MG63 (cell line): Measurements from ENCODE around the gene CCDC12. TPM values are rescaled to one million over a fixed set of nuclear protein-coding genes. Genes with fewer than 3 reads are reported as not detected.
"Not testable (repeated sequence)": the region's sequence is repeated elsewhere in the genome, so short reads cannot be mapped to it uniquely, and the experiment has no call there.

Experiments
- DNase-seq: peaks from one replicate; pipeline ENCODE4 v3.0.0-alpha.2; 2020
- H3K27me3 ChIP-seq: fragments of 250-450 bp; sonication (Bioruptor Pico); 2 replicates; pipeline ENCODE4 v1.5.1; 2020; ENCODE audit warnings: mild to moderate bottlenecking, moderate library complexity
- H3K36me3 ChIP-seq: fragments of 250-450 bp; sonication (Bioruptor Pico); 2 replicates; pipeline ENCODE4 v1.5.1; 2020; ENCODE audit warnings: mild to moderate bottlenecking, moderate library complexity
- H3K4me3 ChIP-seq: fragments of 250-450 bp; sonication (Bioruptor Pico); 2 replicates; pipeline ENCODE4 v1.5.1; 2020; ENCODE audit warnings: mild to moderate bottlenecking, moderate library complexity
- H3K9me3 ChIP-seq: fragments of 250-450 bp; sonication (Bioruptor Pico); 2 replicates; pipeline ENCODE4 v1.5.1; 2020; ENCODE audit warnings: mild to moderate bottlenecking, moderate library complexity
- total RNA-seq: library from RNA; depleted of rRNA; stranded (reverse); fragments of >200 nt; shearing (Covaris generic); gene quantifications from 2 replicates; pipeline ENCODE4 v1.2.3, GENCODE V29; 2014; ENCODE audit warnings: low replicate concordance

The CCDC12 gene
- total RNA-seq, 1 experiment from 2014 or later: 12.0 TPM

DNA sequence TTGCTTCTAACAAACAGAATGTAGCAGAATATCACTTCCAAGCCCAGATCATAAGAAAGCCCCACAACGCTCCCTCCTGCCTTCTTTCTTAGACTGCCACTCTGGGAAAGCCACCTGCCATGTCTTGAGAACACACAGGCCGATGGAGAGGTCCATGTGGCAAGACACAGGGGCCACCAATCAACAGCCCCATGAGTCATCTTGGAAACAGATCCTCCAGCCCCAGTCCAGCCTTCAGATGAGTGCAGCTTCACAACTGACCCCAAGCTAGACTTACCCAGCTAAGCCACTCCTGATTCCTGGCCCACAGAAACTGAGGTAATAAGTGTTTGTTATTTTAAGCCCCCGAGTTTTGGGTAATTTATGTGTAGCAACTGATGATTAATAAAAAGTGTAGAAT lies 59.3 kb downstream of the CCDC12 start:
- H3K4me3 ChIP-seq: no peak overlapping the region
- H3K36me3 ChIP-seq: peaks cover 38% of the 10 kb centered on the region
- H3K27me3 ChIP-seq: no peaks in the 10 kb centered on the region
- no peak for DNase-seq
- peaks cover 2% of the 10 kb centered on the region; the same call in 1 of the 2 replicates for H3K9me3 ChIP-seq

DNA sequence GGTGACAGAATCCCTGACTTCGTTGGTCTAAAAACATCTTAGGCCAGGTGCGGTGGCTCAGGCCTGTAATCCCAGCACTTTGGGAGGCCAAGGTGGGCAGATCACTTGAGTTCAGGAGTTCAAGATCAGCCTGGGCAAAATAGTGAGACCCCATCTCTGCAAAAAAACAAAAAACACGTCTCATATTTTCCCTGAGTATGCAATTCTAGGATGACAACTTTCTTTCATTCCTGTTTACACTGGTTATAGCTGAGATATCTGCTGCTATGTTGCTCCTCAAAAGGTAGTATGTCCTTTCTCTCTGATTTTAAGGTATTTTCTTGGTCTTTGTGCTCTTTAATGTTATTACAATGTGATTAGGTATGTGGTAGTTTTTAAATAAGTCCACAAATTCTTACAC lies 59.7 kb downstream of the CCDC12 start:
- no peak for DNase-seq
- H3K4me3 ChIP-seq: no peak overlapping the region
- H3K27me3 ChIP-seq: no peaks in the 10 kb centered on the region
- H3K36me3 ChIP-seq: peaks cover 38% of the 10 kb centered on the region
- H3K9me3 ChIP-seq: peaks cover 2% of the 10 kb centered on the region; the same call in 1 of the 2 replicates

DNA sequence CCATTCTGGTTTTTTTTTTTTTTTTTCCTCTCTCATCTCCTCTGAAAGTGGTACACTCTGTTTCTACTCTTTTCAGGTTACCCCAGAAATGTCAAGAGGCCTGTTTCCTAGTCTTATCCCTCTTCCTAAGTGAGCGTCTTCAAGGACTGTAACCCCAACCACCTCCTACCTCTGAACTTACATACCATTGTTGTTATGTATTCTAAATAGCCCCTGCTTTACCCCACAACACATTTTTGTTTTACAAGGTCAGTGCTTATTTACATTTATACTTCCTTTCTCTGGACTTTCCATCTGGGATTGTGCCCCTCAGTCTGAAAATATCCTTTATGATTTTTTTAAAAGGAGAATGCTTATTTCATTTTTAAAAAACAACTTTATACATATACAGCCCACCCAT lies 60.3 kb downstream of the CCDC12 start:
- Histone ChIP-seq H3K4me3 (no peak overlapping the region), H3K27me3 (no peaks in the 10 kb centered on the region), H3K36me3 (peaks cover 38% of the 10 kb centered on the region), H3K9me3 (peaks cover 2% of the 10 kb centered on the region; the same call in 1 of the 2 replicates)
- DNase-seq: no peak

DNA sequence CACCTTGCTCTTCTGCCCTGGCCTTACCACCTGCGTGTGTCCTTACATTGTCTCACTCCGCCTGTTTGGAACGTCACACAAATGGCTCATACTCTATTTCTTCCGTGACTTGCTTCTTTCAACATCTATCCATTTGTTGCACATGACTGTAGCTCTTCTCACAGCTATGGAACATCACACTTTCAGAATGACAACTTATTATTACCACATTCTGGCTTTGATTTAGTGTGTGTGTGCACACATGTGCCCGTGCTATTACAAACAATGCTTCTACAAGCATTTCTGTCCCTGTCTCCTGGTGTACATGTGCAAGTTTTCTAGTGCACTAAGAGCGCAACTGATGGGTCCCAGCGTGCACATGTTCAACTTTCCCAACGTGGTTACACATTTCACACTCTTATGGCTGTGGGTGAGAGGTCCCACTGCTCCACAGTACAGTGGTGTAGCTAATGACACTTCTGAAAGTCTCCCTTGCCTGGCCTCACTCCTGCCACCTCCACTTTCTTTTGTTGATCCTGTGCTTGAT lies 61.2 kb downstream of the CCDC12 start:
- H3K27me3 ChIP-seq: no peaks in the 10 kb centered on the region
- H3K9me3 ChIP-seq: peaks cover 2% of the 10 kb centered on the region; the same call in 1 of the 2 replicates
- peaks cover 31% of the 10 kb centered on the region for H3K36me3 ChIP-seq
- DNase-seq: no peak
- no peak overlapping the region for H3K4me3 ChIP-seq

DNA sequence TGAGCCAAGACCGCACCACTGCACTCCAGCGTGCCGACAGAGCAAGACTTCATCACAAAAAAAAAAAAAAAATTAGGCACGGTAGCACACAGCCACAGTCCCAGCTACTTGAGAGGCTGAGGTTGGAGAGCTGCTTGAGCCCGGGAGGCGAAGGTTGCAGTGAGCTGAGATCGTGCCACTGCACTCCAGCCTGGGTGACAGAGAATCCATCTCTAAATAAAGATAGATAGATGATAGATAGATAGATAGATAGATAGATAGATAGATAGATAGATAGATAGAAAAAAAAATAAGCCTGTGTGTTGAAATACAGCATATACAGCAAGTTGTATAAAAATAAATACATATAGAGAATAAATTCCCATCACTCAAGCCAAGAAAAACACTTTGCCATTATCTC lies 61.7 kb downstream of the CCDC12 start:
- H3K4me3 ChIP-seq: no peak overlapping the region
- no peaks in the 10 kb centered on the region for H3K27me3 ChIP-seq
- no peak for DNase-seq
- peaks cover 2% of the 10 kb centered on the region; the same call in 1 of the 2 replicates for H3K9me3 ChIP-seq
- H3K36me3 ChIP-seq: peaks cover 28% of the 10 kb centered on the region

DNA sequence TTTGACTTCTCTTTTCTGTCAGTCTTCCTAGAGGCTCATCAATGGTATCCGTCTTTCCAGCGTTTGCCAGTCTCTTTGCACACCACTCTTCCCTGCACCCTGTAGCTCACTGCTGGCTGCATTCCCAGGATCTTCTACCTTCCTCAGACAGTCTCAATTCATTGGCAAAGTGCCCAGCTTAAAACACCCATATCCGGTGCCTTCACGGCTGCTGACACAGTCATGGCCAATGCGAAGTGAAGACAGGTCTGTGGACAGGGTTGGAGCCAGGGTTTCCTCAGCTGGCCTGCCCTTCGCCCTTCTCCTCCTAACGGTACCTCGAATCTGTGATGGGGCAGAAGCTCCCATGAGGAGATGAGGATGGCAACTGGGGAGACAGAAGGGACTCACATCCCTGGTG lies 62.9 kb downstream of the CCDC12 start:
- Histone ChIP-seq H3K36me3 (peaks cover 16% of the 10 kb centered on the region), H3K4me3 (no peak overlapping the region), H3K9me3 (peaks cover 2% of the 10 kb centered on the region; the same call in 1 of the 2 replicates), H3K27me3 (no peaks in the 10 kb centered on the region)
- peak; percentile 39 for DNase-seq

DNA sequence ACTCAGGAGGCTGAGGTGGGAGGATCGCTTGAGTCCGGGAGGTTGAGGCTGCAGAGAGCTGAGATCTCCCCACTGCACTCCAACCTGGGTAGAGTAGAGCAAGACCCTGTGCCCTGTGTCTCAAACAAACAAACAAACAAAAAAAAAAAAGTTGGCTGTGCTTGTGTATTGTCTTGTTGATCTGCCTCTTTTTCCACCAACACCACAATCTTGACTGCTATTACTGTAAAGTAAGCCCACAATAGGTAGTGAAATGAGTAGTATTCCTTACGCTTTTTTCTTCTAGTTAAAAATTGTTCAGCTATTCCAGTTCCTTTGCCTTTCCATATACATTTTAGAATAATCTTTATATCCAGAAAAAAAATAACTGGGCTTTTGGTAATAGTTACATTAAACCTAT lies 63.6 kb downstream of the CCDC12 start:
- Histone ChIP-seq H3K27me3 (no peaks in the 10 kb centered on the region), H3K9me3 (peaks cover 2% of the 10 kb centered on the region; the same call in 1 of the 2 replicates)
- DNase-seq: no peak

DNA sequence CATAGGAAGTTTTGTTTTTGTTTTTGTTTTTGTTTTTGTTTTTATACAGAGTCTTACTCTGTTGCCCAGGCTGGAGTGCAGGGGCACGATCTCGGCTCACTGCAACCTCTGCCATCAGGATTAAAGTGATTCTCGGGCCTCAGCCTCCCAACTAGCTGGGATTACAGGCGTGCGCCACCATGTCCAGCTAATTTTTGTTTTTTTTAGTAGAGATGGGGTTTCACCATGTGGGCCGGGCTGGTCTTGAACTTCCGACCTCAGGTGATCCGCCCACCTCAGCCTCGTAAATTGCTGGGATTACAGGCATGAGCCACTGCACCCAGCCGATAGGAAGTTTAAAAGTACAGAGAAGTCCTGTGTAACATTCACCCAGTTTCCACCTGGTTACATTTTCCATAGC lies 65.6 kb downstream of the CCDC12 start:
- not testable (repeated sequence) for H3K27me3 ChIP-seq, H3K4me3 ChIP-seq, H3K36me3 ChIP-seq, H3K9me3 ChIP-seq, DNase-seq

More for the DNA sequence above, 63.6 kb downstream of the CCDC12 start:
- Histone ChIP-seq H3K36me3 (peaks cover 11% of the 10 kb centered on the region), H3K4me3 (no peak overlapping the region)

DNA sequence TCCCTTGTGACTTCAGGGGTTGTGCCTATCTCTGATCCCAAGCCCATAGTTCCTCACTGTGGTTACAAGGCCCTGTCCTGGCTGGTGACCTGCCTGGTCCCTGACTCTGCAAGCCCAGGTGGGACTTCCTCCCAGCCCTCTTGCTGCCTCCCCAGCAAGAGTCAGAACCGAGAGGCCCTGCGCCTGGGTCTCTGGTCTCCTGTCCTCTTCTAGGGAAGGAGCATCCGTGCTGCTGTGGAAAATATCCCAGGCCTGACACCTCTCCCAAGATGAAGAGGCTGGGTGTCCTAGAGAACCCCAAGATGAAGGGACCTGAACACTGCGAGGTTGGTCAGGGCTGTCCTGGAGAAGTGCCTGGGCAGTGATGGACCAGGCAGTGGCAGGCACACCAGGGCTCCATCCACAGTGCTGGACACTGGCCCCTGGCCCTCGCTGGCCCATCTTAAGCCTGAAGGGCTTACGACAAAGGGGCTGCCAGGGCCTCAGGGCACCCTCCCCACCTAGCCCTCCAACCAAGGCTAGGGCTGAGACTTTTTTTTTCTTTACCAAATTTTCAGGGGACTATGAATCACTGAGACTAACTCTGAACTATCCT lies 66.3 kb downstream of the CCDC12 start:
- no peaks in the 10 kb centered on the region for H3K36me3 ChIP-seq
- no peak overlapping the region for H3K4me3 ChIP-seq
- no peaks in the 10 kb centered on the region for H3K9me3 ChIP-seq
- DNase-seq: no peak
- no peaks in the 10 kb centered on the region for H3K27me3 ChIP-seq

DNA sequence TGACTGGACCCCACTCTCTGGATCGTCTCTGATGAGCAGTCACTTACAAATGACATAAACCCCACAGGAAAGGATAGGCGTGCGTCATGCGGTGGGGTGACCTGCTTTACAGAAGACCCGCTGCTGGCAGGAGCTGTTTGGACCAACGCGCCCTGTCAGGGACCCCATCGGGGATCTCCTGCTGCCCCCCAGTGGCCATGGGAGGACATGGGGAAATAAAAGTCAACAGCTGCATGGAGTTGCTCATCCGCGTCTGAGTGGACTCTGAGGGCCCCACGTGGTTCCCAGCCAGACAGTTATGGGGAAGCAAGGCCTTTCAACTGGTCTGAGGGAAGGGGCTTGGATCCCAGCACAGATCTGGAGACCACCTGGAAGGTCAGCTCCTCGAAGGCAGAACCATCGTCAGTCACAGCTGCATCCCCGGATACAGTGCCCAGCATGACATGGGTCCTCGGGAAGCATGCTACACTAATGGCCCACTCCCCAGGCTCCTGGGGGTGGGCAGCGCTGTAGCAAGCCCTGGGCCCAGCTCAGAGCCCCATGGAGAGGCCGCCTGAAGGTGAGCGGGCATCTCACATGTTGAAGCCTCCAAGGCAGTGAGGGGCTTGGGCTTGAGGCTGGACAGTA lies 66.9 kb downstream of the CCDC12 start:
- H3K4me3 ChIP-seq: no peak overlapping the region
- no peaks in the 10 kb centered on the region for H3K9me3 ChIP-seq
- no peaks in the 10 kb centered on the region for H3K27me3 ChIP-seq
- no peaks in the 10 kb centered on the region for H3K36me3 ChIP-seq
- peak; percentile 78 for DNase-seq

DNA sequence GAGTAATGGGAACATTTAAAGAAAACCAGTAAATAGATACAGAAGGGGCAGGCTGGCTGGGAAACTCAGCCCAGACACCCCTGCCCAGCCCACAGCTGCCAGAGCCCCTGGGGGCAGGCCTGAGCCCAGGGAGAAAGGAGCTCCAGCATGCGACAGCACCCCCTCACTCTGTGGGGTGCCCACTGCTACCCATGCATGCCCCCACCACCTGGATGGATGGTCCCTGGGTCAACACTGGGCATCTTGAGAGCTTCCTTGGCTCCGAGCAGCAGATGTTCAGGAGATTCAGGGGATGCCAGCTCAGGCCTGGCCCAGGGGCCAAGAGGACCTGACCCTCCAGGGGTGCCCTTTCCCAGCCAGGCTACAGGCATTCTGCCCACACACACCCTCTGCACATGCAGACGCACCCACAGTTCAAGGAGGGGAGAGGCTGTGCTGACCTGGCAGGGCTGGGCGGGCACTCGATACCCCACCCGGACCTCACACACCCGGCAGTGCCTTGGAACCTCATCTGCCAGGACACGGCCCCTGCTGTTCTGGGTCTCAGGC lies 67.5 kb downstream of the CCDC12 start:
- Histone ChIP-seq H3K36me3 (no peaks in the 10 kb centered on the region), H3K27me3 (no peaks in the 10 kb centered on the region), H3K9me3 (no peaks in the 10 kb centered on the region), H3K4me3 (no peak overlapping the region)
- no peak for DNase-seq

DNA sequence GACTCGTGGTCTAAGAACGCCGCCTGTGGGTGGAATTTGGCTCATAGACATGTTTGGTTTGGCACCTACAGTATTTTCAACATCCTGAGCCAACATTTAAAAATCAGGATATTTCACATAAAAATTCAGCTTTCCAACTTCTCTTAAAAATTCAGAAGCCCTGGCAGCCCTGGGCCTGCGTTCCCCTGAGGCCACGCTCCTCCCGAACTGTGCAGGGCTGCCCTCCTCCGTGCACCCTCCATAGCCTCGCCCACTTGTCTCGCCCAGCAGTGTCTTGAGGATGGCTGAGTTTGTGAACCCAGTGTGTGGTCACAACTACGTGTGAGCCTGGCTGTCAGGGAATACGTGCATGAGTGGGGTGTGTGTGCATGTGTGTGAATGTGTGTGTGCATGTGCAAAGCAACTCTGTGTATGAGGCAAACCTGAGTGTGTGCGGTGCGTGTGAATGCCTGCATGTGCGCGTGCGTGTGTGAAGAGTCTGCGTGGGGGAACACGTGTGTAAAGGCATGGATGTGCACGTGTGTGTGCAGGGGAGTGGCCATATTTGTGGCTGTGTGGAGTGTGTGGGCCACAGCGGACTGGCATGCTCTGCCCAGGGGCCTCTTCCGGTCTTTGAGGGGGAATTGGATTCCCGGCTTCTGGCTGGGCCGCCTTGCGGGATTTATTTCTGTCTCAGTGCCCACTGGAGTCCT lies 68.1 kb downstream of the CCDC12 start:
- peak; percentile 10 for DNase-seq
- no peaks in the 10 kb centered on the region for H3K27me3 ChIP-seq
- no peaks in the 10 kb centered on the region for H3K9me3 ChIP-seq
- H3K36me3 ChIP-seq: no peaks in the 10 kb centered on the region
- H3K4me3 ChIP-seq: no peak overlapping the region

DNA sequence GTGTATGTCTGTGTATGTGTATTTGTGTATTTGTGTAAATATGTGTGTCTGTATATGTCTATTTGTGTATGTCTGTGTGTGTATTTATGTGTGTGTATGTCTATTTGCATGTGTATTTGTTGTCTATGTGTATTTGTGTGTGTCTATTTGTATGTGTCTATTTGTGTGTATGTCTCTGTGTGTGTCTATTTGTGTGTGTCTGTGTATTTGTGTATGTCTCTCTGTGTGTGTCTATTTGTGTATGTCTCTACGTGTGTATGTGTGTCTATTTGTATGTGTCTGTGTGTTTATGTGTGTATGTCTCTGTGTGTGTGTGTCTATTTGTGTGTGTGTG lies 68.6 kb downstream of the CCDC12 start:
- no peaks in the 10 kb centered on the region for H3K27me3 ChIP-seq
- no peak for DNase-seq
- no peaks in the 10 kb centered on the region for H3K9me3 ChIP-seq
- no peak overlapping the region for H3K4me3 ChIP-seq
- no peaks in the 10 kb centered on the region for H3K36me3 ChIP-seq

DNA sequence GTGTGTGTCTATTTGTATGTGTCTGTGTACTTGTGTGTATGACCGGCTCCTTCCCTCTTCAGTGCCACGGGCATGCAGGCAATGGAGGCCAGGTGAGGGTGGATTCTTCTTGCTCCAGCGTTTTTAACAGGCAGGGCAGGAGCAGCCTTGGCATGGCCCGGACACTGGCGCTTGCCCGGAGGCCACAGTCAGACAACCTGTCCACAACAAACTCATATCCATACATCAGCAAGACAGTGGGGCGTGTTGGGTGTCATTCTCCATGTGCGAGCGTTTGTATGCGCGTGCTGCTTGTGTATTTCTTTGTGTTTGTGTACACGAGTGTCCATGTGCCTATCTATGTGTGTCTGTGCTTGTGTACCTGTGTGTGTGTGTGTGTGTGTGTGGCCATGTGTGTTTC lies 69.3 kb downstream of the CCDC12 start:
- no peaks in the 10 kb centered on the region for H3K27me3 ChIP-seq
- H3K36me3 ChIP-seq: no peaks in the 10 kb centered on the region
- H3K9me3 ChIP-seq: no peaks in the 10 kb centered on the region
- no peak overlapping the region for H3K4me3 ChIP-seq
- DNase-seq: no peak

DNA sequence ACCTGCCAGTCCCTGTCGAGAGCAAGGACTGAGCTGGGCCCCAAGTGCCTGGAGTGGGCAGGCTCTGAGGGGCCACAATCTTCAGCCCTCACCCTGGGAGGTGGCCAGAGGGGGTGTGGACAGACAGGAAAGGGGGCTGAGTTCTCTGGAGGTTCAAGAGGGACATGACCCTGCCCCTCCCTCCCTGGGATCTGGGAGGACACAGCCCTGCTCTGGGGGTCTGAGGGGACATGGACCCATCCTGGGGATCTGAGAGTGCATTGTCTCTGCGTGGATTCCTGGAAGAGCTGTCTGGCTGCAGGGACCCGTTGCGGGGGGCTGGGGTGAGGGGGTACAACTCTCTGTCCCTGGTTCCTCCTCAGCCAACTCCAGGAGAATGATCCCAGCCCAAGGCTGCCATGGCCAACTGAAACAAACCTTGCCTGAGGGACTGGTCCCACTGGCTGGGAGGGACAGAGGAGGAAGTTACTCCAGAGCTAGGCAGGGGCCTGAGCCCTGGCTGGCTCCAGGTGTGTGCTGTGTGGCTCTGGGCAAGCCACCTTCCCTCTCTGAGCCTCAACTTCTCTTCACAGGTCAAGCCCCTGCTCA lies 70.0 kb downstream of the CCDC12 start:
- Histone ChIP-seq H3K9me3 (no peaks in the 10 kb centered on the region), H3K4me3 (no peak overlapping the region), H3K36me3 (no peaks in the 10 kb centered on the region), H3K27me3 (no peaks in the 10 kb centered on the region)
- no peak for DNase-seq

DNA sequence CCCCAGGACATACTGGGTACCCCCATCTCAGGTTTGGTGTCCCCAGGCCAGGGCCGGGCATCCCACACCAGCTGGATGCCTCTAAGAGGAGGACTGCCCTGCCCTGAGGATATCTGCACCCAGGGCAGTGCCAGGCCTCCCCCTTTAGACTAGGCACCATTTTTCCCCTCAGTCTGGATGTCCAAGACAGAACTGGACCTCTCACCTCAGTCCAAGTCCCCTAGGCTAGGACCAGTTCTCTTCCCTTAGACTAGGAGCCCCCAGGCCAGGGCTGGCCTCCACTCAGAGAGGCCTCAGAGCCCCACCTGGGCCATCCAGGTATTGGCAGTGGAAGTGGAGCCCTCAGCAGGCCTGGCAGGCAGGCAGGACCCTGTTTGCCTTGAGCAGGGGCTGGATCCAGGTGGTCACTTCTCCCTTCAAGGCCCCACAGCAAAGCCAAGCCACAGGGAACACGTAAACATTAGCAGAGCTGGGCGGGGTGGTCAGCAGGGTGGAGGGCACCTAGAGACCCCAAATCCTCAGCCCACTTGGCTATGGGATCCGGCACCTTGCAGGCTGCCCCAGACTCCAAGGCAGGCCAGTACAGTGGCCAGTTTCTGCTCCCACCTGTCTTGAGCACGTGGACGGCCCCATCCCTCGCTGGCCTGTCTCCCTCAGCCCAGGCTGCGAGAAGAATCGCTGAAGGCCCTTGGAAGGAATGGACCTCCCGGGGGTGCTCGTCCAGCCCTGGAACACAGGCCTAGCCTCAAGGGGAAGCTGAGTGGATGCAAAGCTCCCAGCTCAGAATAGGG lies 70.7 kb downstream of the CCDC12 start:
- no peaks in the 10 kb centered on the region for H3K9me3 ChIP-seq
- H3K4me3 ChIP-seq: no peak overlapping the region
- DNase-seq: no peak
- no peaks in the 10 kb centered on the region for H3K27me3 ChIP-seq
- no peaks in the 10 kb centered on the region for H3K36me3 ChIP-seq
